Activated naive CD4-positive, alpha-beta T cell treated with anti-CD3 and anti-CD28 coated beads for 36 hours (primary cell): ENCODE results near the gene LGALS9B. TPM values are rescaled to one million over a fixed set of nuclear protein-coding genes. Genes with fewer than 3 reads are reported as not detected.
"Not testable (repeated sequence)": the region's sequence is repeated elsewhere in the genome, so short reads cannot be mapped to it uniquely, and the experiment has no call there.

ENCODE experiments used
- CTCF ChIA-PET: fragments of 350-600 bp; sonication (Branson Sonifier 250); formaldehyde crosslinking; loops from one replicate; lab custom pipeline; 2021; ENCODE audit warnings: antibody characterized with exemption; lab: Charles Lee
- DNase-seq: peaks from one replicate; pipeline ENCODE4 v3.0.0-alpha.2; 2020
- H3K27ac Mint-ChIP-seq: one replicate; pipeline ENCODE4 v1.8.0; 2021; ENCODE audit warnings: mild to moderate bottlenecking, mixed read lengths
- H3K27me3 Mint-ChIP-seq: one replicate; pipeline ENCODE4 v1.8.0; 2021; ENCODE audit warnings: low read depth, mixed read lengths
- H3K36me3 Mint-ChIP-seq: one replicate; pipeline ENCODE4 v1.8.0; 2021; ENCODE audit warnings: low read depth, mixed read lengths
- H3K4me1 Mint-ChIP-seq: one replicate; pipeline ENCODE4 v1.8.0; 2021; ENCODE audit warnings: low read depth, mixed read lengths
- H3K4me3 Mint-ChIP-seq: one replicate; pipeline ENCODE4 v1.8.0; 2021; ENCODE audit warnings: mild to moderate bottlenecking, moderate library complexity, mixed read lengths
- H3K9me3 Mint-ChIP-seq: one replicate; pipeline ENCODE4 v1.8.0; 2021; ENCODE audit warnings: mixed read lengths
- intact Hi-C: fragments of 100-400 bp; cut with micrococcal nuclease; formaldehyde crosslinking; loops from one replicate; pipeline ENCODE4 v1.15.1; 2023
- total RNA-seq, 2 experiments: library from RNA; stranded (reverse); gene quantifications; one replicate each; pipeline ENCODE4 v1.2.3, GENCODE V29; 2021

LGALS9B gene
- not detected for total RNA-seq

DNA sequence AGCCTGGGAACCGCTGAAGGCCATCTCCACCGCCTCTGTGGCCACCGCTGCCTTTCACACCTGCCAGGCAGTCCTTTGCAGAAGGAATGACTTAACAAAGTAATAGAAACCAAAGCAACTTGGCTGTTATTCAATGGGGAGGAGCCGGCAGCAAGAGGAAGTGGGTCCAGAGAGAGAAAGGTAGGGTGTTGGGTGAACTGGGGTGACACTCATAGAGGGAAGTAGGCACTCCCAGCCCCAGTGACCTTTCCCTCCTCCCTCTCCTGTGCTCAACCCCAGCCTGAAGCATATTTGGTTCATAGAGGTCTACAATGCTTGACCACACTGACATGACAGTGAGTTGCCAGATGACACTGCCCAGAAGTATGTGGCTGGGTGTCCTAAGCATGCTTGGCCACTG, at the start of gene LGALS9B:
TSS of gene LGALS9B (minus strand) at position 93 of the 400 bp plus-strand sequence. CDS start at position 24, 69 bp downstream.
- intact Hi-C loops, H3K27me3 Mint-ChIP-seq, H3K27ac Mint-ChIP-seq, H3K4me3 Mint-ChIP-seq, H3K4me1 Mint-ChIP-seq, H3K36me3 Mint-ChIP-seq, CTCF ChIA-PET, H3K9me3 Mint-ChIP-seq, DNase-seq: not testable (repeated sequence)

DNA sequence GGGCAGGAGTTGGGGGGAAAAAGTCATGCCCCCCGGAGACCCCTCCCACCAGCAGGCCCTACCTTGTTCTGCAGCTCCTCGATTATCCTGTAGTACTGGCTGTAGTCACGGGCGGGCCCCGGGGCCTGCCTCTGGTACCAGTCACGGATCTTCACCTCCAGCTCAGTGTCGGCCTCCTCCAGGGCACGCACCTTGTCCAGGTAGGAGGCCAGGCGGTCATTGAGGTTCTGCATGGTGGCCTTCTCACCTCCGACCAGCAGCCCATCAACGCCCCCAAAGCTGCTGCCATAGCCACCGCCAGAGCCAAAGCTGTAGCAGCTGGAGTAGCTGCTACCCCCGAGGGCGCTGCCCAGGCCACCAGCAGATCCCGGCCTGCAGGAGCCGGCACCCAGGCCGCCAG, 49.6 kb upstream of the LGALS9B start:
- H3K27me3 Mint-ChIP-seq, CTCF ChIA-PET, DNase-seq, H3K27ac Mint-ChIP-seq, H3K4me3 Mint-ChIP-seq, intact Hi-C loops, H3K4me1 Mint-ChIP-seq, H3K9me3 Mint-ChIP-seq, H3K36me3 Mint-ChIP-seq: not testable (repeated sequence)

DNA sequence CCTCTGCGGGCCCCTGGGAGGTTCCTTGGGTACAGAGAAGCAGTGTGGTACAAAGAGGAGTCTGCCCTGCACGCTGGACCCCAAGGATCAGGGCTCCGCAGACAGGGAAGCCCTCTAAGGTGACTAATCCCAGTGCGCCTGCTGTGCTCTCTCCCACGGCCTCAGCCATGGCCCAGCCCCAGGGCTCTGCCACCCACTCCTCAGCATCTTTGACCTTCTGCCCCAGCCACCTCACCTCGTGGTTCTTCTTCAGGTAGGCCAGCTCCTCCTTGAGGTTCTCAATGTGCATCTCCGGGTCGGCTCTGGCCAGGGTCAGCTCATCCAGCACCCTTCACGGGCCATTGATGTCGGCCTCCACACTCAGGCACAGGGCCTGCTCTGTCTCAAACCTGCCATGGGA, 47.8 kb upstream of the LGALS9B start:
- H3K27ac Mint-ChIP-seq, intact Hi-C loops, H3K36me3 Mint-ChIP-seq, CTCF ChIA-PET, H3K4me1 Mint-ChIP-seq, H3K4me3 Mint-ChIP-seq, H3K9me3 Mint-ChIP-seq, DNase-seq, H3K27me3 Mint-ChIP-seq: not testable (repeated sequence)

DNA sequence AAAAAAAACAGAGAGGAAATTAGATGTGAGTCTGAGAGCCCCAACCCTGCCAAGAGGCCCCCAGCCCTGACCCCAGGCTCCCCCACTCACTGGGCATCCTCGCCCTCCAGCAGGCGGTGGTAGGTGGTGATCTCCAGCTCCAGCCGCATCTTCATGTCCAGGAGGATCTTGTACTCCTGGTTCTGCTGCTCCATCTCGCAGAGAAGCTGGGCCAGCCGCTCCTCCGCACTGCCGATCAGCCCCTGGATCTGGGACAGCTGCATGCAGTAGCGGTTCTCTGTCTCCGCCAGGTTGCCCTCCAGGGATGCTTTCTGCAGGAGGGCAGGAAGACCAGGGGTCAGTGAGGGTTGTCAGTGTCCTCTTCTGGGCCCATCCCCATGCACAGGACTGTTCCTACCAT, 46.2 kb upstream of the LGALS9B start:
- H3K36me3 Mint-ChIP-seq, H3K27me3 Mint-ChIP-seq, H3K4me3 Mint-ChIP-seq, CTCF ChIA-PET, H3K4me1 Mint-ChIP-seq, H3K9me3 Mint-ChIP-seq, intact Hi-C loops, DNase-seq, H3K27ac Mint-ChIP-seq: not testable (repeated sequence)

DNA sequence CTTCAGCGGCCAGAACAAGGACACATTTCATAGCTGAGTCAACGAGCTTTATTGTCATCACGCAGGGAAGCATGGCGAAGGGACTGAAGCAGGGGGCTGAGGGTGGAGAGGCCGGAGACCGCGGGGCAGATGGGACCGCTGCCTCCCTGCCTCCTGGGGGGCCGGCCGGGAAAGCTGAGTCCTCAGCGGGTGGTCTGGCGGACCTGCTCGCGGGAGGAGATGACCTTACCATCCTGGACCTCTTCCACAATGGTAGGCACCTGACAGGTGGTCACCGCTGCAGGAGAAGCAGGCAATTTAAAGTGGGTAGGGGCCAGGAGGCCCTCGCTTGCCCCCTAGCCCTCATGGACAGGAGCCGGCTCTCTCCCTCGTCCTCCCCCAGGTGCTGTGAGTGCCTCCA, 45.0 kb upstream of the LGALS9B start:
- H3K4me3 Mint-ChIP-seq, H3K9me3 Mint-ChIP-seq, H3K27ac Mint-ChIP-seq, H3K36me3 Mint-ChIP-seq, intact Hi-C loops, H3K4me1 Mint-ChIP-seq, CTCF ChIA-PET, DNase-seq, H3K27me3 Mint-ChIP-seq: not testable (repeated sequence)

DNA sequence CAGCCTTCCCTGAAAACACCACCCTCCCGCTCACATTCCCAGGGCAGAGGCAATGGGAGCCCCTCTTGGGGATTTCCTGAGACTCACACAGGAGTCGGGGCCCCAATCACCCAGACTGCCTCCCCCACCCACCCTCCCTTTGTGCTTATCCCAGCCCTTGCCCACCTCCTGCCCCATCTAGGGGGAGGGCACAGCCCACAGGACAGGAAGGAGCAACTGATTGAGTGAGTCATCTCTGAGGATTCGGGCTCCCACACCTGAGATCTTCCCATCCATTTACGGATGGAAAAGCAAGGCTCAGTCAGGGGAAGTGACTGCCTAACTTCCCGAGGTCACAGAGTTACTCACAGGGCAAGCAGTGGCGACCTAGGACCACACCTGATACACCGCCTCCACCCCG, 44.4 kb upstream of the LGALS9B start:
- H3K4me1 Mint-ChIP-seq, CTCF ChIA-PET, DNase-seq, H3K9me3 Mint-ChIP-seq, H3K27me3 Mint-ChIP-seq, H3K36me3 Mint-ChIP-seq, H3K4me3 Mint-ChIP-seq, H3K27ac Mint-ChIP-seq, intact Hi-C loops: not testable (repeated sequence)

DNA sequence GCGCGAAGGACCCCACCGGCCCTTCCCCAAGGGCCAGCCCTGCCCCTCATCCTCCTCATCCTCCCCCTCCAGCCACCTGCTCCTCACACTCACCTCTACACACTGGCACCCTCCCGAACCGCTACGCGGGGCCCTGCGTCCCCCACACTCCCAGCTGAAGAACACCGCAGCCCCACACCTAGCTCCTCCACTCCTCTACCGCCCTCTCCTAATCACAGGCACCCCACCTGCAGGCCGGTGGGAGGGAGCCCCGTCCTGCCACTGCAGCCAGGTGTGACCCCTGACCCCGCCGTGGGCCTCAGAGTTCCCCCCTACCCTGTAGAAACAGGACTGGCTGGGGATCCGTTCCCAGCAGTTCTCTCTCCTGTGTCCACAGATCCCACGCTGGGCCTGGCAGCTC, 38.0 kb upstream of the LGALS9B start:
- H3K36me3 Mint-ChIP-seq, H3K27me3 Mint-ChIP-seq, DNase-seq, intact Hi-C loops, H3K4me3 Mint-ChIP-seq, CTCF ChIA-PET, H3K27ac Mint-ChIP-seq, H3K4me1 Mint-ChIP-seq, H3K9me3 Mint-ChIP-seq: not testable (repeated sequence)

DNA sequence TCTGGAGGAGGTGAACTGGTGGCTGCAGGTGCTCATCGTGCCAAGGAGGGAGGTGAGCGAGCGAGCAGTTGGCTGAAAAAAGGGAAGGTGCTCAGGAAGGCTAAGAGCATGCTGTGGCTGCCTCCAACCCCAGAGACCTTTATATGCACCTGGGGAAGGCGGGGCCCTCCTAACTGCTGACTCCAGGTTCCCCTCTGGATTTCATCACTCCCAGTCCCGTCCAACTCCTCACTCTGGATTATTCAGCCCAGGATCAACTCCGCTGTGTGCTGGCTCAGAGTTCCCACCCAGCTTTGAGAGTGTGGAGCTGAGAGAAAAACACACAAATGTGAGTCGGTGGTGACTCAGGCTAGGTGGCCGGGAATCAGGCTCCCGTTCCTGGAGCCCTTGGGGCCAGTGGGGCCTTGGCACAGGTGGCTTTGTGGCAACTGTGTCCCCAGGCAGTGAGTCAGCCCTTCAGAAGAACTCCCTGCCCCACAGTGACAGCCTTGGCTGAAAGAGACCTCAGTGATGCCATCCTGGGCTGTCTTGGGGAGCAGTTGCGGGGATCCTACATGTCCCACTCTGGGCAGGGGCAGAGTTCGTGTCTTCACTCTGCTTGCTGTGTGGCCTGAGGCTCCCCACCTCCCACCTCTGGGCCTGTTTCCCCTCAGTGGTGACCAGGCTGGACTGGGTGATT, 37.2 kb upstream of the LGALS9B start:
- intact Hi-C loops, DNase-seq, CTCF ChIA-PET, H3K27me3 Mint-ChIP-seq, H3K27ac Mint-ChIP-seq, H3K4me3 Mint-ChIP-seq, H3K9me3 Mint-ChIP-seq, H3K4me1 Mint-ChIP-seq, H3K36me3 Mint-ChIP-seq: not testable (repeated sequence)

DNA sequence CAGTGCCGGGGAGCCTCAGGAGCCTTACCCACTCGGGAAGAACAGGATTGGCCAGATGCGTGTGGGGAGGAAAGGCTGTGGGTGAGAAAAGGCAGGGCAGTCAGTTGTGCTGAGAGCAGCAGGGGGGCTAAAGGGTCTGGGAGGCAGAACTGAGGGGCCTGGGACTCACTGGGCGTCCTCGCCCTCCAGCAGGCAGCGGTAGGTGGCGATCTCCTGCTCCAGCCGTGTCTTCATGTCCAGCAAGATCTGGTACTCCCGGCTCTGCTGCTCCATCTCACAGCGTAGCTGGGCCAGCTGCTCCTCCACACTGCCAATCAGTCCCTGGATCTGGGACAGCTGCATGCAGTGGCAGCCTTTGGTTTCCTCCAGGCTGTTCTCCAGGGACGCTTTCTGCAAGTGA, 34.6 kb upstream of the LGALS9B start:
- H3K4me3 Mint-ChIP-seq, H3K36me3 Mint-ChIP-seq, CTCF ChIA-PET, H3K9me3 Mint-ChIP-seq, H3K27ac Mint-ChIP-seq, DNase-seq, H3K4me1 Mint-ChIP-seq, intact Hi-C loops, H3K27me3 Mint-ChIP-seq: not testable (repeated sequence)

DNA sequence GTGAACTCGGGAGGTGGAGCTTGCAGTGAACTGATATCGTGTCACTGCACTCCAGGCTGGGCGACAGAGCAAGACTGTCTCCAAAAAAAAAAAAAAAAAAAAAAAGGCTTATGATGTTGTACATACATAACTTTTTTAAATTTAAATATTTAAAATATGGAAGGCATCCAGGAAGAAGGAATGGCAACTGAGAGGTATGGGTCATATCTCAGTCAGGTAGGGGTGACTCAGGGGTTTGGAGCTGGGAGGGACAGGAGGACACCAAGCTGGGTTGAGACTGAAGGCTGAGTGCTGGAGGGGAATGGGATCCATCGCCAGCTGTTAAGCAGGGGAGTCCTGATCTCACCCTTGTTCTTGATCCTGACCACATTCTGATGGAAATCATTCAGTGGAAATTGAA, 33.0 kb upstream of the LGALS9B start:
- H3K27me3 Mint-ChIP-seq, H3K9me3 Mint-ChIP-seq, intact Hi-C loops, H3K4me3 Mint-ChIP-seq, H3K4me1 Mint-ChIP-seq, DNase-seq, H3K36me3 Mint-ChIP-seq, H3K27ac Mint-ChIP-seq, CTCF ChIA-PET: not testable (repeated sequence)

DNA sequence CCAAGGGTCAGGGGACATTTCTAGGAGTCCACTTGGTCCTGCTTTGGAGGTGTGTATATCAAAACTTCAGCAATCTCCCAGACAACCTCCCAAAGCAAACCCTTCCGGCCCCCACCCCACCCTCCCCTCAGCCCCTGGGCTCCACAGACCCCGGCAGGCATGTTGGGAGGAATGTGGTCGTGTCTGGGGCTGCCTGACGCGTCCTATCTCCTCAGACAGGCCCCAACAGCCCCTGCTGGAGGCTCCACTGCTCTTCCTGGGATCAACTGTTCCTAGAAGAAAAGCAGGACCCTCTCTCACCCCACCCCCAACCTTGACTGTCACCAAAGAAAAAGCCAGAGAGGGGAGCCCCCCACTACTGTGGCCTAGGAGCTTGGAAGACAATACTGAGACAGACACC, 28.1 kb upstream of the LGALS9B start:
- H3K4me3 Mint-ChIP-seq, CTCF ChIA-PET, intact Hi-C loops, H3K9me3 Mint-ChIP-seq, H3K27ac Mint-ChIP-seq, H3K27me3 Mint-ChIP-seq, H3K4me1 Mint-ChIP-seq, H3K36me3 Mint-ChIP-seq, DNase-seq: not testable (repeated sequence)

DNA sequence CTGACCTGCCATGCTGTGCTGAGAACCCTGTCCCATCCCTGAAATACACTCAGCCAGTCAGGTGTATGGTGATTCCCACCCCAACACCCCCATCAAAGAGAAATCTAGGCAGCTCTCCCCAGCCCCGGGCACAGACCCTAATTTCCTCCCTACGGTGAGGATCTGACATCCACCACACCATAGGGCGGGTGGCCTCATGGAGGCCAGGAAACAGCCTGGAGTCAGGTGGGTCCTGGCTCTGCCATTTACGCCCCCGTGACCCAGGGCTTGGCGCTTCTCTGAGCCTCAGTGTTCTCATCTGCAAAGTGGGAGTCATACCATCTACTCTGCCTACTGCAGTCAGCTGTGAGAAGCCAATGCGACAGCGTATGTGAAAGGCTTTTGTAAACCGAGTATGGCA, 27.4 kb upstream of the LGALS9B start:
- intact Hi-C loops, H3K4me3 Mint-ChIP-seq, H3K27ac Mint-ChIP-seq, H3K4me1 Mint-ChIP-seq, CTCF ChIA-PET, DNase-seq, H3K9me3 Mint-ChIP-seq, H3K36me3 Mint-ChIP-seq, H3K27me3 Mint-ChIP-seq: not testable (repeated sequence)

DNA sequence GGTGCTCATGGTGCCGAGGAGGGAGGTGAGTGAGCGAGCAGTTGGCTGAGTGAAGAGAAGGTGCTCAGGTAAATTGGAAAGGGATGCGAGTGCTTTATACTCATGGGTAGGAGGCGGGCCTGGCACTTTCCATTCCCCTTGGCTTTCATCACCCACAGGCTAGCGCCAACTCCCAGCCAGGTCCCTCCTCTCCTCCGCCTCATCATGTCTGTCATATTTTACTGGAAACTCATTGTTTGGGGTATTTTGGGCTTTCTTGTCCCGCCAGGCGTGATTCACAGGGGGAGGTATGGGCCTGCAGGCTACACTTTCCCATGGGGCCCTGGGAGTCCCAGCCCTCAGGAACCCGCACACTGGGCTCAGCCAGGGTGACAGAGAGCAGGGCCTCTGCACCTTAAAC, 26.8 kb upstream of the LGALS9B start:
- H3K27me3 Mint-ChIP-seq, H3K27ac Mint-ChIP-seq, CTCF ChIA-PET, H3K4me3 Mint-ChIP-seq, H3K36me3 Mint-ChIP-seq, DNase-seq, H3K4me1 Mint-ChIP-seq, H3K9me3 Mint-ChIP-seq, intact Hi-C loops: not testable (repeated sequence)

DNA sequence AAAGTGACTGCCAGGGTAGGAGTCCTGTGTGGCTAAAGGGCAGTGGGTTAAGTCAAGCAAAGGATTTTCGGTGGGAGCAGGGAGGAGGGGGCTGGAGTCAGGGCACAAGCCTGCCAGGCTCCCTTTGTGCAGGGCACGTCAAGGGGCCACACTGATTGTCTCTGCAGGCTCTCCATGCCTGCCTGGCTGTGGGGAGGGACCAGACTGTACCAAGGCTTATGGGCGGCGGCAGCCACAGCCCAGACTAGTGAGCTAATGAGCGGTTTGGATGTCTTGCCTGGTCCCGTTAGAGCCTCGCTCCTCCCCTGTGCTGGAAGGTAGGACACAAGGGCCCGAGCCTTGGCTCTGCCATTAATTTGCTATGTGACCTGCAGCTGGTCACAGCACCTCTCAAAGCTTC, 25.6 kb upstream of the LGALS9B start:
- not testable (repeated sequence) for H3K27me3 Mint-ChIP-seq, DNase-seq, H3K4me3 Mint-ChIP-seq

More for the DNA sequence above, 25.6 kb upstream of the LGALS9B start:
- CTCF ChIA-PET, intact Hi-C loops, H3K4me1 Mint-ChIP-seq, H3K36me3 Mint-ChIP-seq, H3K9me3 Mint-ChIP-seq, H3K27ac Mint-ChIP-seq: not testable (repeated sequence)
